Renal pelvis (tissue), 4 donors: ENCODE measurements around the gene SCGB1D4. TPM values are rescaled to one million over a fixed set of nuclear protein-coding genes. Genes with fewer than 3 reads are reported as not detected.

Experiments used
- DNase-seq: peaks from one replicate; pipeline ENCODE4 v3.0.0-alpha.2; 2013
- polyA plus RNA-seq, 3 donors: library from polyadenylated mRNA; unstranded; fragments of 120-200 nt; gene quantifications; one replicate each; pipeline ENCODE4 v1.2.1, GENCODE V29; 2013; ENCODE audit not compliant: insufficient read length in 3 of 3

The SCGB1D4 gene
- polyA plus RNA-seq, 3 donors: not detected

- no peak for DNase-seq
These were observed 18.4 kb downstream of the SCGB1D4 start for GRCh38 chr11:62280452-62280851.

- no peak for DNase-seq
These were observed 25.0 kb downstream of the SCGB1D4 start for GRCh38 chr11:62273789-62274275.

GRCh38 chr11:62273284-62273683, 25.6 kb downstream of the SCGB1D4 start:
- DNase-seq: no peak

- no peak for DNase-seq
These were observed 29.1 kb downstream of the SCGB1D4 start, which contains the start of gene SCGB2A2 for GRCh38 chr11:62269654-62270278. TSS of gene SCGB2A2 (plus strand) at chr11:62270158. CDS start at chr11:62270217, 59 bp downstream.

- no peak for DNase-seq
These were observed 31.3 kb downstream of the SCGB1D4 start for GRCh38 chr11:62267576-62267975.

- no peak for DNase-seq
These were observed 31.8 kb downstream of the SCGB1D4 start for GRCh38 chr11:62267050-62267449.

- no peak for DNase-seq
These were observed 32.3 kb downstream of the SCGB1D4 start for GRCh38 chr11:62266558-62266957.

- DNase-seq: no peak
These were observed 34.9 kb downstream of the SCGB1D4 start for GRCh38 chr11:62264004-62264403.

GRCh38 chr11:62260261-62260953, 38.5 kb downstream of the SCGB1D4 start:
- DNase-seq: no peak

GRCh38 chr11:62256281-62256680, 42.6 kb downstream of the SCGB1D4 start:
- DNase-seq: no peak

- DNase-seq: no peak
These were observed 44.8 kb downstream of the SCGB1D4 start for GRCh38 chr11:62253999-62254542.

- no peak for DNase-seq
These were observed 47.2 kb downstream of the SCGB1D4 start for GRCh38 chr11:62251698-62252097.

Other genes starting within 250 kb of the SCGB1D4 start
- gene INCENP, start 175.1 kb downstream of the SCGB1D4 start, polyA plus RNA-seq: 10 to 100 TPM; 40.1 to 45.8 (median 40.5) TPM
- gene SCGB1D1, start 108.9 kb downstream of the SCGB1D4 start, polyA plus RNA-seq: not detected
- under 1 TPM; 0.21 to 0.76 (median 0.45) TPM for gene SCGB2A1, start 90.4 kb downstream of the SCGB1D4 start, polyA plus RNA-seq
- gene SCGB1D2, start 56.8 kb downstream of the SCGB1D4 start, polyA plus RNA-seq: 1 to 10 TPM; 1.1 to 3.2 (median 2.0) TPM
- not detected for gene SCGB2A2, start 28.9 kb downstream of the SCGB1D4 start, polyA plus RNA-seq
- gene ASRGL1, start 38.4 kb upstream of the SCGB1D4 start, polyA plus RNA-seq: 10 to 100 TPM; 62.0 to 75.2 (median 74.6) TPM
- gene SCGB1A1, start 120.0 kb upstream of the SCGB1D4 start, polyA plus RNA-seq: not detected
- gene AHNAK, start 247.7 kb upstream of the SCGB1D4 start, polyA plus RNA-seq: 100 to 1,000 TPM; 199 to 275 (median 229) TPM